ENCODE data around the gene FOXO1.

Gene FOXO1

DNA sequence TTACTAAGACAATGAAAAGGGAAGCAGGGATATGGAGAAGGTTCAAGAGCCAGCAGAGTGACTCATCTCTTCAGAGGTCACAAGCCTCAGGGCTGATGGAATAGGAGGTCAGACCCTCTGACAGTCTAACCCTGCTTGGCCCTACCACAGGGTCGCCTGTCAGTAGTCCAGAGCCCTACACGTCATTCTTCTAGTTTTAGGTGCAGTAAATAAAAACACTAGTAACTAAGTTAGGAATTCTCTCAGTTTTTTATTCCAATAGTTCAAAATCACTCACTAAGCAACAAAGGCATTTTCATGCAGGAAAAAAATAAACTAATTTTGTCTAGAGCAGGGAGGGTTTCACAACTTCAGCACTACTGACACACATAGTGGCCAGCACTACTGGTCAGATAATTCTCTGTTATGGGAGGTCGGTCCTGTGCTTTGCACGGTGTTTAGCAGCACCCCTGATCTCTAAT is 27.2 kb downstream of the FOXO1 start:
- DNase-seq (ENCODE audit: low spot score): no peak

DNA sequence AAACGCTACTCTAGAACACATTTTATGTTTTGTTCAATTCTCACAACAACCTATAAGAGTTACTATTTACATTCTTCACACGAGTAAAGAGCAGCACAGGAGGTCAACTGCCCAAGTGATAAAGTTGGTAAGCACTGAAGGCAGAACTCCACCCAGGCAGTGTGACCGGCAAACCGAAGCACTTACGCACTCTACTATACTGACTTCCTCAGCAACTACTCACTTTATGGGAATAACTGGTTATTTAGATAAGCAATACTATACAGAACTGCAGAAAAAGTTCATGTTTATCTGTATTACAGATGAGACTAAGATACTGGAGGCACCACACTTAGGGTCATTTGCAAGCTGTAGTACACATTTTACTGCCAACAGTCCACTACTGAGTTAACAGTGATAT is 28.8 kb downstream of the FOXO1 start:
- no peak for DNase-seq (ENCODE audit: low spot score)

DNA sequence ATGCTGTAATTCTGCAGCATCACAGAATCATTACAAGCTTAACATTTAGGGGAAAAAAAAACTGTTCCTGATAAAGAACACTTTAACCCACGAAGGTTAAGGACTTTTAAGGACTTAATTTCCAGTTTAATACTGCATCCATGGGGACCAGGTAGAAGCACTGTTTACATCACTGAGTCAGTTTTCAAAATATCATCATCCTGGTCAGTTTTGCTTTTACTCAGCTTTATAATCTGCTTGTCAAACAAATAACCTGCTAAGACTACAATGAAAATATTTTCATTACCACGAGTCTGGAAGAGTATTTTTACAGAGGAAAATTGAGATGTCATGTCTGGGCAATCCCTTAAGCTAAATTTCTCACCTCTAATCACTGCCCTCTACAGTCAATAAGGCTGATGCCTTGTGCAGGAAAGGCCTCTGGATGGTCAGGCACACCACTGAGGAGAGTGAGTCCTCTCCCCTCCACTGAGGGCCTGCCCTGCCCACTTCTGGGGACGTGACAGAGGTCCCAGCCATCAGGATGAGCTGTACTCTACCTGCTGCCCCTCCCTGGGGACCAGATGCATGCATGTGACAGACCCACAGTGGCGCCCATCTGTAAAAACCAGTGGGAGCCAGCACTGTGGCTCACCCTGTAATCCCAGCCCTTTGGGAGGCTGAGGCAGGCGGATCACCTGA is 31.0 kb downstream of the FOXO1 start:
- no peak for DNase-seq (ENCODE audit: low spot score)

DNA sequence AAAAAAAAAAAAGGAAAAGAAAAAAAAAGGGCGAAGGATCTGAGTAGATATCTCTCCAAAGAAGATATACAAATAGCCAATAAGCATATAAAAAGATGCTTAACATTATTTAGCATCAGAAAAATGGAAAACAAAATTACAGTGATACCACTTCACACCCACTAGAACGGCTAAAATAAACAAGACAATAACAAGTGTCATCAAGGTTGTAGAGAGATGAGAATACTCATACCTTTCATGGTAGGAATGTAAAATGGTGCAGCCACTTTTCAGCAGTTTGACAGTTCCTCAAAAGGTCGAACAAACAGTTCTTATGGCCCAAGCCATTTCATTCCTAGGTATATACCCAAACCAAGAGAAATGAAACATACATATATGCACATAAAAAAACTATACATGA is 33.5 kb downstream of the FOXO1 start:
- no peak for DNase-seq (ENCODE audit: low spot score)

DNA sequence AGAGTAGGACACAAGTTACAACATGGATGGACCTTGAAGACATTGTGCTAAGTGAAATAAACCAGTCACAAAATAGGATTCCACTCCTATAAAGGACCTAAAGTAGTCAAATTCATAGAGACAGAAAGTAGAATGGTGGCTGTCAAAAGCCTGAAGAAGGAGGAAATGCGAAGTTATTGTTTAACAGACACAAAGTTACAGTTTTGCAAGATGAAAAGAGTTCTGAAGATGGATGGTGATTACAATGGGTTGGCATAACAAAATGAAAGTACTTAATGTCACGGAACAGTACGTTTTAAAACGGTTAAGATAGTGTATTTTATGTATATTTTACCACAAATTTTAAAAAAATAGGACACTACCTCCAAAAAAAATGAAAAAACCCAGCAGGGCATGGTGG is 34.8 kb downstream of the FOXO1 start:
- no peak for DNase-seq (ENCODE audit: low spot score)

DNA sequence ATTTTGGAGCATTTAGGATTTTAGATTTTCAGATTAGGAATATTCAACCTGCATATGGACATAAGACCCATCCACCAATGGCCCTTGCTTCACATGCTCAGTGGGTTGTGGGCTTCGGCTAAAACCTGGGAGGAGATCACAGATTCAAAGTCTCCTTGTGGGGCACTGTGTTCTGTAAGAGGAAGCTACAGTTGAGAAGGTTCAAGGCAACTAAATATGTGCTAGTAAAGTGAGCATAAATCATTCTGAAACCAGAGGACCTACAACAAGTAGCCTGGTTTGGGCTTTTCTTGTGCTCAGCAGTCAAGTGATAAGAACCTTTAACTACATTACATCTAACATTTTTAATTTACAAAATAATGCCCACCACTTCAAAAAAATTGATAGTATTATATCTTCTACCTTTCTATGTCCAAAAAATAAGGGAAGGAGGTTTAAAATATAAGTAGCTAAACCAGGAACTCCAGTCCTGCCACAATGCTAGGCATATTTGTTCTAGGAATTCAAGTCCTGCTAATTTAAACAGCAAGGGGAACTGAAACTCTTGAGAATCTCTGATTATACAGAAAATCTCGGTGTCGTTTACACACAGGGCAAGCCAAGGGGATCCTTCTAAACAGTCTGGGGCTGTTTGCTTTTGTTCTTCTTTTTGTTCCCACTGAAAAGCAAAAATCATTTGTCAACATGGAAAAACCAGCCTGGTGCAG is 36.6 kb downstream of the FOXO1 start:
- no peak for DNase-seq (ENCODE audit: low spot score)

DNA sequence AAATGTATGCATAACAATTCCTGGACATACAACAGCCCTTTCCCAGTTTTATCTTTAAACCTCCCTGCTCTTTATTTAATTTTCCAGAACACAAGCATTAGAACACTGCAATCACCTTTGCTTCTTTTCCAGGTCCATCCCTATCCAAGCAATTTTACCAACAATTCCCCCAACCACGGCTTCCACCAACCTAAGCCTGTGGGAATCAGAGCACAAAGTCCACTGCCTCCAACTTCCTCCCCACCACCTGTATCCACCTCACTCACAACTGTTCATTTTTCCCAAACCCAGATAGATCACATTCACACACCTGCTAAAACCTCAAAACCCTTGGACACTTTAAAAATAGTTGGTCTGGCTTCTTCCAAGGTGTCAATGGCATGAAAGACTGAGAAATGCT is 39.5 kb downstream of the FOXO1 start:
- no peak for DNase-seq (ENCODE audit: low spot score)

DNA sequence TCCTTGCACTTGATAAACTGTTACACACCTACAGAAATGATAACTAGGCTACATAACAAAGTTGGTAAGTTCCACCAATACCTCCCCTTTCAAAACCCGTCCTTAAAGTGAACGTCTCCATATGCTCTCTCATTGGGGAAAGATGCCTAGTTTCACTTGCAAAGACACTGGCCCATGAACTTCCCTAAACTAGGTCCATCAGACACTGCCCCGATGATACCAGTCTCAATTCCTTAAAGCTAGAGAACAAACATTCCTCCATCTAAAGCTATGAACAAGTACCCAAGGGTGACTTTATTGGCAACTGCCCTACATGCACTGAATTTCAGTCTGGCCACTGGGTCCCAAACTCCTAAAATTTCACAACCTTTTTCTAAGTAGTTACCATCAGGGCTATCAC is 39.9 kb downstream of the FOXO1 start:
- no peak for DNase-seq (ENCODE audit: low spot score)

DNA sequence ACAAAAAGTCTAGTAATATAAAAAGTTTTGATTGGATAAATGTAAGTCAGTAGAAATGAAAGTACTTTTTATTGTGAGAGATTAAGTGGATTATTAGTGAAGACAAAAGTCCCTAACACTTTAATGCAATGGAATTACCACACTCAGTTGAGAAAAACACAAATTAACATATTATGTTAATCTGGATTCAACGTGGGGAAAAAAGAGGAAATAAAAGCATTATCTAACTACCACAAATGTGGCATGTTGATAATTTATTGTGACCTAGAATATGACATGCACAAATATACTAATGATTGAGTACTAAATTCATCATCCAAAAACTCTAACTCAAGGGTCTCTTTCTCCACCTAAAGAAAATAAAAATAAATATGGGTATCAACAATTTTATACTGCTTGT is 41.5 kb downstream of the FOXO1 start:
- DNase-seq (ENCODE audit: low spot score): no peak

DNA sequence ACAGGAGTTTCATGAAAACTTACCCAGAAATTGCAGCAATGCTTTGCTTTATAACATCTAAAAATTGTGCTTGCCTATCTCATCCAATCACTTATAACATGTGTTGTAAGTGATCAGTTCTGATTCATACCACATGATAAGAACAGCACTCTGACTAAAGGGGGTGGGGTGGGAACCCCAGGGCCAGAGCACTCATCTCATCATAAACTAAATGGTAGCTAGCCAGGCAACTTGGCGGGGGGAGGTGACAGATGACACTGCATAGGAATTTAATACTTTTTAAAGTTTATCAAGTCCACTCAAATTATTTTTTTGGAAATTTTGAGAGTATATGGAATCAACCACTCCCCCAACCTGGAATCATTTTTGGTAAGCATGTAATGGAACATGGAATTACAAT is 42.1 kb downstream of the FOXO1 start:
- DNase-seq (ENCODE audit: low spot score): no peak

DNA sequence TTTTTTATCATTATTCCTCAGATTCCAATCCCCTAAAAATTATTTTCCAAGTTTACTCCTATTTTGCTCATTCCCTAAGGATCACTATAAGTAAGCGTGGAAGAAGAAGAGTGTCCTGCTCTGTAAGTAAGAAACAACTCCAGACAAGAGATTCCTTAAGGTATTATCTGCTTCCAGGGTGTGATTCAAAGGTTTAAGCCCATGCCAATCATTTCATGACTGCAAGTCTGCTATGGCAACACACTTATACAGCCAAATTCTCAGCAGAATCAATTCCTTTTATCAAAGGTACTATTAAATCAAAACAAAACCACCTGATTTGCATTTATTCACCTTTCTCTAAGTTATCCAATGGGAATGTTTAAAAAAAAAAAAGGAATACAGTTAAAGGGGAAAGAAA is 43.7 kb downstream of the FOXO1 start:
- DNase-seq (ENCODE audit: low spot score): no peak

DNA sequence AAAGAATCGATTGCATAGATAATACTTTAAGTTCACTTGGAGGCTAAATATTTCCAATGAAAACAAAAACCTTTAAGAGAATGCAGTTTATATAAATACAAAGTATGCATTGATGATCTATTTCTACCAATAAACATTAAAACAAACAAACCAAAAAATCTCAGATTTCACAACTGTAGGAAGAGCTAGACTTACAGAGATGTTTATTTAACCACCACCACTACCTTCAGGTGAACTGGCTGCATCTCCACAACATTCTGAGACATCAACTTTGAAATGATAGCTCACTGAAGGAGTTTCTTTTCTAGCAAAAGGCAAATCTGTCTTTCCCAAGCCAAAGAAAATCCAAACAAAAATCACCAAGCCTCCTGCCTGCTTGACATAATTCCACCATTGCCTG is 44.2 kb downstream of the FOXO1 start:
- DNase-seq (ENCODE audit: low spot score): no peak

DNA sequence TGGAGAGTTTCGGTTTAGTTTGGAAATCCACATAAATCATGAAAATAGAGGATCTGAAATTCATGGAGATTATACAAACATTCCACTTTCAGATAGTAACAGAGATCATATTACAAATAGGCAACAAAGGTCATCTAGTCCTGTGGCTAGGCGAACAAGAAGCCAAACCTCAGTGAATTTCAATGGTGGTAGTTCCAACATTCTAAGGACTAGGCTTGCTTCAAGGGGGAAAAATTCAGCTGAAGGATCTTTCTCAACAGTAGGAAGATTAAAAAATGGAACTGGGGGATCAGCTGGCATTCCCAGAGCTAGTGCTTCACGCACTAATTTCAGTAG is 47.0 kb downstream of the FOXO1 start:
- no peak for DNase-seq (ENCODE audit: low spot score)

DNA sequence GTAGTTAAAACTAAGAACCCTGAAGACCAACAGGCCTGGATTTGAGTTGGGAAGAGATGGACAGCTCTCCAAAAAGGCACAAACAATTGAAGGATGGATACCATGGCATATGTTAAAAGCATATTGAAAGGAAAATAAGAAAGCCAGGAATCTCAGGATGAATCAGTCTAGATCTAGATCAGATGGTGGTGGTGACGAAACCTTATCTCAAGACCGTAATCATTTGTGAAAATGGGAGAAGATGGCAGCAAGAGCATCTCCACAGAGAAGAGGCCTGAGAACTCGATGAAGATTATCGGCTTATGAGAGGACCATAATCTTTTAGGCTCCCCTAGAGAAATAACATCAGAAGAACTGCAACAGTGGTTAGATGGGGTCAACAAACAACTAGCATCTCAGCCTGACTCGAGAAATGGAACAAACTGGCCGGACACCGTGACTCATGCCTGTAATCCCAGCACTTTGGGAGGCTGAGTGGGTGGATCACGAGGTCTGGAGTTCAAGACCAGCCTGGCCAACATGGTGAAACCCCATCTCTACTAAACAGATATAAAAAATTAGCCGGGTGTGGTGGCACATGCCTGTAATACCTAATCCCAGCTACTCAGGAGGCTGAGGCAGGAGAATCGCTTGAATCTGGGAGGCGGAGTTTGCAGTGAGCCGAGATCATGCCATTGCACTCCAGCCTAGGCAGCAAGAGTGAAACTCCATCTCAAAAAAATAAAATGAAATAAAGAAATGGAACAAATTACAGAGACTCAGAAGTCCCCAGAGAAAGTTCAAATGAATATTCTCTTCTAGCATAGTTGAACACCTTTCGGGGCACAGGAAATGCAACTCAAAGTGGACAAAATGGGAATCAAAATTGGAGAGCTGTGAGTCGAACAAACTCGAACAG is 47.6 kb downstream of the FOXO1 start:
- DNase-seq (ENCODE audit: low spot score): no peak

DNA sequence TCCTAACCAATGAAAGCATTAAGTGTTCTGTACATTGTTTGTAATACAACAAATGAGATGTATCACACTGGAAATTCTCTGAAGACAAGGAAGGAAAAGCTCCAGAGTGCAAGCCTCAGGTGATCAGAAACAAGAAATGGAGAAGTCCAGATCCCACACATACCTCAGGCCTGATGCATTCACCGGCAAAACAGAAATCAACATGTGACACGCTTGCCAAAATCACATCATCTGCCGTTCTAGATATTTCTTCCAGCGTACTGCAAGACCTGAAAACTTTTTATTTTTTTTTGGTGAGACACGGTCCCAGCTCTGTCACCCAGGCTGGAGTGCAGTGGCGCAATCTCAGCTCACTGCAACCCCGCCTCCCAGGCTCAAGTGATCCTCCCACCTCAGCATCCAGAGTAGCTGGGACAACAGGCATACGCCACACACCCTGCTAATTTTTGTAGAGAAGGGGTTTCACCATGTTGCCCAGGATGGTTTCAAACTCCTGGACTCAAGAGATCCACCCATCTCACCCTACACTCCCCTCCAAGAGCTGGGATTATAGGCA is 48.6 kb downstream of the FOXO1 start:
- DNase-seq (ENCODE audit: low spot score): no peak

DNA sequence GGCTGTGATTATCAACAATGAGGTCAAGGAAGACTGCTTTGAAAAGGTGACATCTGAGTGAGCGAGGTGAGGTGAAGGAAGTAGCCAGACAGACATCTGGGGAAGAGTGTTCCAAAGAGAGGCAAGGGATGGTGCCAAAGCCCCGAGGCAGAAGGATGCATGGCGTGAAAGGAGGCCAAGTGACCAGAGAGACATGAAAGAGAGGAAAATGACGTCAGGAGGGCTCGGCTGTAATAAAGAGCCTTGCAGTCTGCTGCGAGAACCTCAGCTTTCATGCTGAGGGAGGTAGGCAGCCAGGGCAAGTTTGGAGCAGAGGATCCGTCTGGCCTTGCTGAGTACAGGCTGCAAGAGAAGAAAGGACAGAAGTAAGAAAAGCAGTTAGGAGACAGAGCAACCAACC is 50.8 kb downstream of the FOXO1 start:
- DNase-seq (ENCODE audit: low spot score): no peak

DNA sequence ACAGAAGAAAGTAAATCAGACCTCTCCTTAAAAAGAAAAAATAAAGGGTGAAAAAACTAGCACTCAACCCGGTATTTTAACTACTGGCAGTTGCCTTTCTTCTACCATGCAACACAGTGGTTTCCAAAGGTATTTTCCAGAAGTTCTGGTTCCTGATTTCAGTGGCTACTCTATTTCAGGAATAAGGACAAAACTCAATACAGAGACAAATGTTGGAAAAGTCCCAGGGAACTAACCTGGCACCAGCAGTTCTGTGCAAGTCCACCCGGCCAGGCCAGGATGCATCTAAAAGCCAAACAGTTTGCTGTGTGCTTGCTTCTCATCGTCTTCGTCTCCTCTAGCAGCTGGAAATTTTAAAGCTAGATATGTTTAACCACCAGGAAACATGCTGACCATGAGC is 52.5 kb downstream of the FOXO1 start:
- no peak for DNase-seq (ENCODE audit: low spot score)

DNA sequence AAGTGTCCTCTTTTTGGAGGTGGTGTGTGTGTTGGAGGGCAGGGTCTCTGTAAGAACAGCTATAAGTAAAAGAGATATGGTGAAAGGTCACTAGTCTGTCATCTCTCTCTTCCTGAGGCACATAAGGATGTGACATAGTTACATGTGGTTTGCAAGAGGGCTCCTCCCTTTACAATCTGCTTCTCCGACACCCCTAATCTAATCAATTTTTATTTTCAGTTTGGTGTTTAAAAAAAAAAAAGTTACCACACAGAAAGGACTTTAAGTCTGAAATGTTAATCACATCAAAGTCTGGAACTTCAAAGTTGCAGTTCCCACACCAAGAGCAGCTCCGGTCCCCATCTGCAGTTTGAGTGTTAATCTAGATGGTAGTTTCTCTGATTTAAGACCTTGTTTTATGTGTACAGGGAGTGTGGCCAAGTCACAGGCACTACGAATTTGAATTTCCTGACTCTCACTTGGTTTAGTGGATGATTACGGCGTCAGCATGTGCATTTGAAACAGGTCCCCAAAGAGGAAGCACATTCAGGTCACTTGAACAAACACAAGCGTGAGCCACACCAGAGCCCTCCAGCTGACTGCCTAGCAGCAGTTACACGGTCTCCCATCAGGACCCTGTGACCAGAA is 53.1 kb downstream of the FOXO1 start:
- no peak for DNase-seq (ENCODE audit: low spot score)

DNA sequence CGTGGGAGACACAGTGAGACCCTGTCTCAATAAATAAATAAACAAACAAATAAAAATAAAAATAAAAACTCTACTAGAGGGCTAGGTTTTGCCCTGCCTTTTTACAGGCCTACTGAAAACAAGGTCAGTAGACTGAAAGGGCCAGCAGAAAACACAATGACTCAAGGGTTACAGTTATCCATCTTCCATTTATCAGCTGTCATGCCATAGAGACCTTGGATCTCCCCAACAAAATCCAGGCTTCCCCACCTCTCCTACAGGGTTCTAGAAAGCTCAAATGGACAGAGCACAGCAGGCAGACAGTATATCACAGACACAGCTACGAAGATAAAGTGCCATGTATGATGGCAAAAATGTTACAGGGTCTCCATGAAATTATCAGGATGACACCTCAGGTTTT is 54.4 kb downstream of the FOXO1 start:
- DNase-seq (ENCODE audit: low spot score): no peak

DNA sequence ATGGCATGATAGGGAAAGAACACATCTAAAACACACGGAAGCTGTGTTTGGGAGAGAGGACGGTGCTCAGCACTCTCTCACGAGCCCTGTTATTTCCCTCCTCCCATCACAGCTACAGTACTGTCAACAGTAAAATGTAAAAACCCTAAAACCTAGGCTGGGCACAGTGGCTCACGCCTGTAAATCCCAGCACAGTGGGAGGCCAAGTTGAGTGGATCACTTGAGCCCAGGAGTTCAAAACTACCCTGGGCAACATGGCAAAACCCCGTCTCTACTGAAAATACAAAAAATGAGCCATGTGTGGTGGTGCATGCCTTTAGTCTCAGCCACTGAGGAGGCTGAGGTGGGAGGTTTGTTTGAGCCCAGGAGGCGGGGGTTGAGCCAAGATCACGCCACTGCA is 54.8 kb downstream of the FOXO1 start:
- DNase-seq (ENCODE audit: low spot score): no peak

DNA sequence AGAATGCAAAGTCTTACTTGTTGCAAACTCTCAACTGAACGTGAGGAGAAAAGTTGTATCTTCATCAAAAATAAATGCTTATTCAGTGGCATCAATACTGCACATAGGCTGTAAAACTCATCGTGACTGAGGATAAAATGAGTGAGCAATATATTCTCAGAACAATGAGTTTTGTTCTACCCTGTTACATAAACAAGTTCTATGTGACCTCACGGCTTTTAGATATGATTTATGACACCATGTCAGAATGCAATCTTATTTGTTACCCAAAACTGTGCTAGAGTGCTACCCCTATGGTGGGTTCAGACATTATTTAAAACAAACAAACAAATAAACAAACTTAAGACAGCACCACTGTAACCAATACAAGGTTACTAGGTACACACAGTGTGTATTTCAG is 55.4 kb downstream of the FOXO1 start:
- DNase-seq (ENCODE audit: low spot score): no peak

DNA sequence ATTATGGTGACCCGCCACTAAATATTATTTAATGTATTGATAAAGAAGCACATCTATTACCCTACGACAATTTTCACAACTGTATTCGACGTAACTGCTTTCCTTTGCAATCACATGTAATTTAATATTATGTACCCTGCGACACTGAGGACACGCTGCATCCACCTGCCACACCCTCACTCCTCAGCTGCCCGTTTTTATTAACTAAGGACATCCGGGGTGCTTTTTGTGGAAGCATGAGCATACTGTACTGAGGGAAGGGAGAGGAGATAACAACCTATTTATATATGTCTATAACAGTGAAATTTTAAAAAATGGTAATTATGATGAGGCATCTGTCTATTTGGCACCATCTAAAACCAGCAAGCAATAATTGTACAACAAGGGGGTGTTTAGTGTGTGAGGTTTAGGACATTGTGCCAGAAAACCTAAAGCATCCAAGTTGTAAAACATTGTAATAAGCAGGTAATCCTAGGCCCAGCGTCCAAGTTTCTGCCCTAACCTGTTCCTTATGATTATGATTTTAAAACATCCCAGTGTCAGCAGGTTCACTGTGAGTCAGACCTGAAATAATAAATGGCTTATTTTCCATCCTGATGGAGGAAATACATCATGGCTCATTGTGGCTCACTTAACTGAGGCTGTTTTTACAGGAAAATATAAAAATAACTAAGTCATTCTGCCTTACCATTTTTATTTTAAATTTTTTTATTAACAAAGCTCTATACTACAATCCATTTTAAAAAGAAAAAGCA is 56.3 kb downstream of the FOXO1 start:
- DNase-seq (ENCODE audit: low spot score): no peak
